GM06990 (cell line): Measurements from ENCODE around the gene PHC2.

Source experiments
- DNase-seq: peaks from one replicate; pipeline ENCODE4 v3.0.0-alpha.2; 2011; ENCODE audit not compliant: insufficient read length; ENCODE audit errors: extremely low read depth
- H3K27me3 ChIP-seq: replicated peaks from 2 replicates; pipeline ENCODE4 v1.6.0; 2011; ENCODE audit warnings: low read length; ENCODE audit not compliant: control insufficient read depth, insufficient read depth
- H3K36me3 ChIP-seq: 2 replicates; pipeline ENCODE4 v1.5.1; 2011; ENCODE audit warnings: low read length; ENCODE audit not compliant: control insufficient read depth, insufficient read depth
- H3K4me3 ChIP-seq: replicated peaks from 2 replicates; pipeline ENCODE4 v1.5.1; 2011; ENCODE audit warnings: low read depth, mild to moderate bottlenecking, control low read depth, low read length
- CTCF ChIP-seq: IDR thresholded peaks from 2 replicates; pipeline ENCODE4 v1.5.1; 2011; ENCODE audit warnings: low read length, control low read depth, mild to moderate bottlenecking, inconsistent platforms; ENCODE audit not compliant: insufficient read depth, poor library complexity, severe bottlenecking

Gene PHC2

GRCh38 chr1:33274446-33274845, 156.4 kb downstream of the PHC2 start:
- Histone ChIP-seq H3K4me3 (no peak overlapping the region), H3K36me3 (no peaks in the 10 kb centered on the region), H3K27me3 (no peaks in the 10 kb centered on the region)
- no peak for DNase-seq
- TF ChIP-seq CTCF = no peak

GRCh38 chr1:33273961-33274371, 156.9 kb downstream of the PHC2 start:
- H3K36me3 ChIP-seq = no peaks in the 10 kb centered on the region
- no peak for DNase-seq
- H3K27me3 ChIP-seq = no peaks in the 10 kb centered on the region
- no peak for TF ChIP-seq CTCF
- H3K4me3 ChIP-seq = no peak overlapping the region
